ENCODE measurements around the gene TENM4.

TENM4 gene

GRCh38 chr11:79025097-79025496 is 415.7 kb downstream of the TENM4 start:
- ChIA-PET POLR2A (no interaction called here), CTCF (no interaction called here)
- TF ChIP-seq ZBTB48 (tag by site-specific recombination; IDR thresholded peaks at IDR 0.05) (no peak), ZNF18 (tag by site-specific recombination; IDR thresholded peaks at IDR 0.05) (no peak), PBX3 (CRISPR knock-in tag; IDR thresholded peaks at IDR 0.05) (no peak), ZNF654 (tag by site-specific recombination; IDR thresholded peaks at IDR 0.05; ENCODE audit: low read depth) (no peak), ZNF24 (tag by site-specific recombination; IDR thresholded peaks at IDR 0.05) (no peak), SP7 (tag by site-specific recombination; IDR thresholded peaks at IDR 0.05) (no peak), GLI4 (tag by site-specific recombination; IDR thresholded peaks at IDR 0.05) (no peak), ZBTB44 (tag by site-specific recombination; IDR thresholded peaks at IDR 0.05) (no peak), ZNF302 (tag by site-specific recombination; IDR thresholded peaks at IDR 0.05; ENCODE audit: low read depth) (no peak), SP3 (tag by site-specific recombination; IDR thresholded peaks at IDR 0.05) (no peak), ELK4 (IDR thresholded peaks at IDR 0.05; ENCODE audit: borderline replicate concordance, low read depth, low read length) (no peak), GLI2 (tag by site-specific recombination; IDR thresholded peaks at IDR 0.05; ENCODE audit: borderline replicate concordance, low read depth) (no peak)
- no peak overlapping the region for H3K4me3 ChIP-seq (ENCODE audit: low read depth, low read length)
- H3K9me3 ChIP-seq (ENCODE audit: control insufficient read depth, insufficient read depth, low read depth, low read length), result no peaks in the 10 kb centered on the region
- H3K36me3 ChIP-seq (ENCODE audit: control insufficient read depth in 2 of 2, insufficient read depth in 1 of 2, low read length in 2 of 2), result no peaks in the 10 kb centered on the region
- H3K27ac ChIP-seq (ENCODE audit: extremely low read depth, low read depth, low read length), result no peak overlapping the region
- H3K4me1 ChIP-seq (ENCODE audit: control insufficient read depth, insufficient read depth, low read length), result no peaks in the 10 kb centered on the region

- no peak for TF ChIP-seq ZNF121 (tag by site-specific recombination; IDR thresholded peaks at IDR 0.05)
- no peak for TF ChIP-seq PRDM4 (tag by site-specific recombination; IDR thresholded peaks at IDR 0.05)
- no peak for TF ChIP-seq KLF7 (tag by site-specific recombination; IDR thresholded peaks at IDR 0.05; ENCODE audit: borderline replicate concordance)
- no peak for TF ChIP-seq KLF9 (tag by site-specific recombination; IDR thresholded peaks at IDR 0.05; ENCODE audit: low read depth)
- Histone ChIP-seq H3K27ac (ENCODE audit: extremely low read depth, low read depth, low read length) (no peak overlapping the region), H3K4me1 (ENCODE audit: control insufficient read depth, insufficient read depth, low read length) (no peaks in the 10 kb centered on the region), H3K9me3 (ENCODE audit: control insufficient read depth, insufficient read depth, low read depth, low read length) (no peaks in the 10 kb centered on the region), H3K36me3 (ENCODE audit: control insufficient read depth in 2 of 2, insufficient read depth in 1 of 2, low read length in 2 of 2) (no peaks in the 10 kb centered on the region), H3K4me3 (ENCODE audit: low read depth, low read length) (no peak overlapping the region)
- POLR2A ChIA-PET, result no interaction called here
- CTCF ChIA-PET, result no interaction called here
These were observed 418.6 kb downstream of the TENM4 start for GRCh38 chr11:79022265-79022664.
